GM18498 (cell line): ENCODE data around the gene EGFL6.

Experiments used
- ATAC-seq: cut with Tn5 transposase; IDR thresholded peaks from one replicate; pipeline ENCODE4 v1.9.1; 2021; ENCODE audit warnings: mild to moderate bottlenecking, moderate library complexity; ENCODE audit not compliant: unreplicated experiment

Gene EGFL6

GRCh38 chrX:13569479-13570260, at the start of gene EGFL6:
TSS of gene EGFL6 (plus strand) at chrX:13569601. CDS start at chrX:13569862, 261 bp downstream.
- no peak for ATAC-seq

GRCh38 chrX:13520351-13520750, 49.0 kb upstream of the EGFL6 start:
- ATAC-seq, result no peak

- no peak for ATAC-seq
Observed at GRCh38 chrX:13520936-13521335, 48.5 kb upstream of the EGFL6 start.

GRCh38 chrX:13522811-13523210, 46.6 kb upstream of the EGFL6 start:
- no peak for ATAC-seq

GRCh38 chrX:13533726-13534125, 35.7 kb upstream of the EGFL6 start:
- no peak for ATAC-seq

GRCh38 chrX:13535376-13536165, 33.8 kb upstream of the EGFL6 start:
- no peak for ATAC-seq

- no peak for ATAC-seq
Observed at GRCh38 chrX:13536551-13536950, 32.9 kb upstream of the EGFL6 start.

GRCh38 chrX:13538414-13538813, 31.0 kb upstream of the EGFL6 start:
- ATAC-seq, result no peak

- ATAC-seq, result no peak
Observed at GRCh38 chrX:13540602-13541001, 28.8 kb upstream of the EGFL6 start.

- no peak for ATAC-seq
Observed at GRCh38 chrX:13545726-13546125, 23.7 kb upstream of the EGFL6 start.

- no peak for ATAC-seq
Observed at GRCh38 chrX:13547671-13548070, 21.7 kb upstream of the EGFL6 start.

- ATAC-seq, result no peak
Observed at GRCh38 chrX:13550346-13550745, 19.1 kb upstream of the EGFL6 start.

- ATAC-seq, result no peak
Observed at GRCh38 chrX:13551610-13552009, 17.8 kb upstream of the EGFL6 start.

GRCh38 chrX:13552892-13553291, 16.5 kb upstream of the EGFL6 start:
- ATAC-seq, result no peak

GRCh38 chrX:13565511-13565910, 3.9 kb upstream of the EGFL6 start:
- ATAC-seq, result no peak

- no peak for ATAC-seq
Observed at GRCh38 chrX:13570261-13570605, 832 bp downstream of the EGFL6 start.

GRCh38 chrX:13571136-13571535, 1.7 kb downstream of the EGFL6 start:
- ATAC-seq, result no peak

GRCh38 chrX:13574600-13574999, 5.2 kb downstream of the EGFL6 start:
- no peak for ATAC-seq

- ATAC-seq, result no peak
Observed at GRCh38 chrX:13579661-13580060, 10.3 kb downstream of the EGFL6 start.

GRCh38 chrX:13581554-13581953, 12.2 kb downstream of the EGFL6 start:
- ATAC-seq, result no peak

GRCh38 chrX:13587786-13588477, 18.5 kb downstream of the EGFL6 start:
- ATAC-seq, result no peak

GRCh38 chrX:13590207-13590606, 20.8 kb downstream of the EGFL6 start:
- ATAC-seq, result no peak
